ENCODE data around the gene FAF1.
"Not testable (repeated sequence)": the region's sequence is repeated elsewhere in the genome, so short reads cannot be mapped to it uniquely, and the experiment has no call there.

The FAF1 gene

DNA sequence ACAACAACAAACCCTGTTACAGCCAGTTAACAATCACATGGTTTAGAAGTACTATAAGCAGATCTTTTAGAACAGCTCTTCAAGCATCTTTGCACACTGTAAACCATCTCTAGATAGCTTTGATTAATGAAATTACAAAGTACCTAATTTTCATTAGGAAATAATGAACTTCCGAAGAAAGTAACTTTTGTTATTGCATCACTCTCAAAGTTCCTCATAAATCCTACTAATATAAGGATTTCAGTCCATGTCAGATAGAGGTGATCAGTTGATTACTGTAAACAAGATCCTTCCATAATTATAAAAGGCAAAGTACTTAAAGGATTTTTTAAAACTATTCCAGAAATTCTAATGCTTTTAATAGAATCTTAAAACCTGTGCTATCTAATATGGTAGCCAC is 58.2 kb downstream of the FAF1 start:
- DNase-seq, result no peak

- no peak for DNase-seq
Measured at GRCh38 chr1:50898773-50899172, 61.3 kb downstream of the FAF1 start.

DNA sequence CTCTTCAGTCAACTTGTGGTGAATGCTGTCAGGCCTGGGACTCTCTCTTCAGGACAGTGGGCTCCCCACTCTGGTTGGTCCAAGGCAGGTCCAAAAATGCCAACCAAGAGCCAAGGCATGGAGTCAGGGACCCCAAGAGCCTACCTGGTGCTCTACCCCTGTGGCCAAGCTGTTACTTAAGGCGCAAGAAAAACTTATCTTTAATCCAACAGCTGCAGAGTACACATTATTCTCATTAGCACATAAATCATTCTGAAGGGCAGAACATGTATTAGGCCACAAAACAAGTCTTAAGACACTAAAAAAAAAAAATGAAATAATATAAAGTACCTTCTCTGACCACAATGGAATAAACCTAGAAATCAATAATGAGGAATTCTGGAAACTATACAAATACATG is 65.7 kb downstream of the FAF1 start:
- no peak for DNase-seq

- no peak for DNase-seq
Measured at GRCh38 chr1:50893466-50893865, 66.6 kb downstream of the FAF1 start.

- not testable (repeated sequence) for DNase-seq
Measured at GRCh38 chr1:50887555-50887954, 72.5 kb downstream of the FAF1 start.

GRCh38 chr1:50880373-50880772 is 79.7 kb downstream of the FAF1 start:
- DNase-seq, result no peak

DNA sequence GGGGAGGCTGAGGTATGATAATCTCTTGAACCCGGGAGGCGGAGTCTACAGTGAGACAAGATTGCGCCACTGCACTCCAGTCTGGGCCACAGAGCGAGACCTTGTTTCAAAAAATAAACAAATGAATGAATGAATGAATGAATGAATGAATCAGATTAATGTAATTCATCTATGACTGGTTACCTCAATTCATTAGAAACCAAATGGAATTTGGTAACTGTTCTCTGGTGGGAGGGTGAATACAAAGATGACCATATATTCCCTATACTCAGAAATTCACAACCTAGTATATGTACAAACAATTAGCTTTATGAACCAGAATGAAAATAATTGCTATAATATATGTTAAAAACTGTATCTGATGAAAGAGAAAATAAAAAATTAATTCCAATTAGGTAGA is 80.9 kb downstream of the FAF1 start:
- DNase-seq, result no peak

GRCh38 chr1:50878434-50878833 is 81.6 kb downstream of the FAF1 start:
- DNase-seq, result no peak

DNA sequence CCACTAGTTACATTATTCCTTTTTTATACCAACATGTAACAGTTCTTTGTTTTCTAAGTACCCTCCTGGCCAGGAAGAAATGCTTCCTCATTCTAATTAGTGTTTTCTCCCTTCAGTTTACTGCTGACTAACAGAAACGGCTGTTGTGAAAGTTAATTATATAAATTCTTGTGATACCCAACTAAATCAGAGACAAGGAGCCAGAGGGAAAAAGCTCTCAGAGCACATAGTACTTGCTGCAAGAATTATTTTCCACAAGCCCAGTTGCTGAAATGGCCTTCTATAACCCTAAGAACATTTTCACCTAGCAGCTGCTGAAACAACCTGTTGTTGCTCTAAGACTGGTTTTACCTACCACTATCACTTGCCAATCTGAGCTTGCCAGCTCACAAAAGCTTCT is 82.4 kb downstream of the FAF1 start:
- no peak for DNase-seq

GRCh38 chr1:50873458-50874187 is 86.4 kb downstream of the FAF1 start:
- peak; percentile 4 for DNase-seq

- not testable (repeated sequence) for DNase-seq
Measured at GRCh38 chr1:50864845-50865244, 95.2 kb downstream of the FAF1 start.

DNA sequence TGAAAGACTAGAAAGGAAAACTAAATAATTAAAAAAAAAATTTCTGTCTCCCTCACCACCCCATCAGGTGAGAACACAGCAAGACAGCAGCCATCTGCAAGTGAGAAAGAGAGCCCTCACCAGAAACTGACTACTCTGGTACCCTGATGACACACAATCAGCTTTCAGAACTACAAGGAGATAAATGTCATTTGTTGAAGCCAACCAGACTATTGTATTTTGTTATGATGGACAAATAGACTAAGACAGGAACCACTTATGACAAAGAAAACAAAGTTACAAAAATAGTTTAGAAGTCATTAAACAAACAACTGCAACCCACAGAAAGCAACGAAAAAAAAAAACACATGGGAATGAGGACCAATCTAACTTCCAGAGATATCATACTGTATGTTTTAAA is 98.3 kb downstream of the FAF1 start:
- DNase-seq, result no peak

DNA sequence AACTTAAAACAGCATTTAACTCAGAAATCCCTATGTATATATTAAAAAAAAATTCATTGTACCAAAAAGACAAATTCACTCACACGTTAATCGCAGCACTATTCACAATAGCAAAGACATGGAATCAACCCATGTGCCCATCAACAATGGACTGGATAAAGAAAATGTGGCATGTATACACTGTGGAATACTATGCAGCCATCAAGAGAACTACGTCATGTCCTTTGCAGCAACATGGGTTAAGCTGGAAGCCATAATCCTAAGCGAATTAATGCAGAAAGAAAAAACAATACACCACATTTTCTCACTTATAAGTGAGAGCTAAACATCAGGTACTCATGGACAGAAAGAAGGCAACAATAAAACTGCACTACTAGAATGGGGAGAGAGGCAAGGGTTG is 99.4 kb downstream of the FAF1 start:
- DNase-seq, result no peak

- DNase-seq, result no peak
Measured at GRCh38 chr1:50860256-50860655, 99.8 kb downstream of the FAF1 start.

GRCh38 chr1:50859657-50860056 is 100.4 kb downstream of the FAF1 start:
- no peak for DNase-seq

DNA sequence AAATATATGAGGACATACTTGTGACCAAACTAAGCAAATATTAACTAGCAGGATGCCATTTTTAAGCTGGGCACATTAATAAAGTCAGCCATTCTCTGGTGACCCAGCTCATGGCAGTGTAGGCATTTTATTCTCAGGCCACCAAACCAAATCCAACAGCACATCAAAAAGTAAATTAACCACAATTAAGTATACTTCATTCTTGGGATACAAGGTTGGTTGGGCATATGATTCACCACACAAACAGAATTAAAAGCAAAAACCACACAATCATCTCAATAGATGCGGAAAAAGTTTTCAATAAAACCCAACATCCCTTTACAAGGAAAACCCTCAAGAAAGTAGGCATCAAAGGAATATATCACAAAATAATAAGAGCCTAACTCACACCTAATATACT is 101.3 kb downstream of the FAF1 start:
- no peak for DNase-seq

DNA sequence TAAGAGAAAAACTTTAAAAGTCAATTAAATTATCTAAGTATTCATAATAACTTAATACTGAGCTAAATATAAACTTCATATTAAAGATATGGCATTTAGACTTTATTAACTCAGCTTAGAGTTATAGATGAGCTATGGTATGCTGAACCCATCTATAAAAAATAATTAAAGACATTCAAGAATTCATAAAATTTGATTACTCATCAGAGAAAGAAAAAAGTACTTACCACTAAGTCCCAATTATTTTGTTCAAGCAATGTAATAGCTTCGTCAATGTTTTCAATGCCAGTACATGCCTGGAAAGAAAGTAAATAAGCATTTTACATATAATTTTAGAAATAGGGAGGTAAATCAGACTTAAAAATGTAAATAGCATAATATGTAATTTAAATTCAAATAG is 102.4 kb downstream of the FAF1 start:
- DNase-seq, result no peak

DNA sequence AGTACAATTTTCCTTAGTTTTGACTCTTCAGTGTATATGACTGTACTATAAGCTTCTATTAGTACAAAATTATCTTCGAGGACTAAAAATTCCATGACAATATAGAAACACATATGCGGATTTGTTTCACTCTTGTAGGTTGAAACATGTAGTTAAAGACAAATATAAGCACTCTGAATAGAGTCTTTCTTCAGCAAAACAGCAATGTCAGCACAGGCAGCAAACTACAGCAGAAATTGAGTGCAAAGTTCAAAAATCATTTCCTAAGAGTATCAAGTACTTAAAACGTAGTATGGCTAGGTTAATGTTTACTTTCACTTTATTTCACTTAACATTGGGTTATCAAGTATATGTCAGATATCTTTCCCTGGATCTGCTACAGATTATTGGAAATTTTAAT is 106.7 kb downstream of the FAF1 start:
- no peak for DNase-seq

GRCh38 chr1:50852889-50853288 is 107.2 kb downstream of the FAF1 start:
- DNase-seq, result no peak

DNA sequence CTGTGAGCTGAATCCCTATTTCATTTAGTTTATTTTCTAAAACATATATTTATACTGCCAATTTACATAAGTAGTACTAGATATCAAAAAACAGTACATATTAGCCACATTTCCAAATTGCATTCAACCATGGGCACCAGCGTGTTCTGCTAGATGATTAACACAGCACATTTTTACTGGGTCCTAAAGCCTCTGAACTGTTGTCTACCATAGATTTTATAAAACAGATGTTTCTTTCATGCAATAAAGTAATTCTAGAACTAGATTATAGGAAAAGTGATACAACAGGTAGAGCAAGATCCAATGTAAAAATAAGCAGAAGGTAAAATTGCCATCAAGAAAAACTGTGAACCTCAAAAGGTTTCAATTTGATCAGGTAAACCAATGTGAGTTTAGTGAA is 108.6 kb downstream of the FAF1 start:
- DNase-seq, result no peak

DNA sequence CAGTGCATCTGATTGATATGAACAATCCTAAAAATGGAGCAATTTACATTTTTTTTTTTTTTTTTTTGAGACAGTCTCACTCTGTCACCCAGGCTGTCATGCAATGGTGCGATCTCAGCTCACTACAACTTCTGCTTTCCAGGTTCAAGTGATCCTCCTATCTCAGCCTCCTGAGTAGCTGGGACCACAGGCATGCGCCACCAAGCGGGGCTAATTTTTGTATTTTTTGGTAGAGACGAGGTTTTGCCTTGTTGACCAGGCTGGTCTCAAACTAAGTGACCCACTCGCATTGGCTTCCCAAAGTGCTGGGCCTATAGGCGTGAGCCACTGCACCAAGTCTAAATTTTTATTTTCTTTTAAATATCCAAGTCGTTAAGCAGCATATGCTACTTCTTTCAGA is 109.0 kb downstream of the FAF1 start:
- DNase-seq, result no peak

- no peak for DNase-seq
Measured at GRCh38 chr1:50847303-50847702, 112.8 kb downstream of the FAF1 start.

- DNase-seq, result no peak
Measured at GRCh38 chr1:50846224-50846839, 113.7 kb downstream of the FAF1 start.

DNA sequence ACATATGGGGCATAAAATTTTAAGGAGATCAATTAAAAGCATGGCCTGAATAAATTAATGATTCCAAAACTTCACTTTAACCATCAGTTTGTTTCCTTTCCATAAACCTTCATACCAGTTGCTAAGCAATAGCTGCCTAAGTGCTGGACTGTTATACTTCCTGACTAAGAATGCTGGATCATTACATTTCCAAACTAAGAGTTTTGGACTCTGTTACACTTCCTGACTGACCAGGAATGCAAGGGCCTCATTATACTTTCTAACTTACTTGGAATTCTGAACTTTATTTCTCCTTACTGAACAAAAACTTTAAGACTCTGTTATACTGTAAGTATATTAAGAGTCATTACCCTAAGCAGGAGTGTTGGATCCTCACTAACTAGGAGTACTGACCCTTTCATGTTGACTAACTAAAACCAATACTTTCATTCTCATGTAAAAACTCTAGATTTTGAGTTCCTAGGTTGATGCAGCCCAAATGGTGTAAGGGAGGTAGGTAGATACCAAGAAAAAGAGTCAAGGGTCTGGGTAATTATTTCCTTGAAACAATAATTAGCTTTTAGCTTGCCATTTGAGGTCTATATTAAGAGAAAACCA is 118.2 kb downstream of the FAF1 start:
- DNase-seq, result no peak

- no peak for DNase-seq
Measured at GRCh38 chr1:50836117-50836516, 124.0 kb downstream of the FAF1 start.

Measured in NCI-H1694 treated with DMSO at 0.1 percent for 48 hours (cell line).